Chondrocyte (in vitro differentiated cells): ENCODE data around the gene NELL1. TPM values are rescaled to one million over a fixed set of nuclear protein-coding genes. Genes with fewer than 3 reads are reported as not detected.

Source experiments
- DNase-seq: peaks from one replicate; pipeline ENCODE4 v3.0.0; 2021; ENCODE audit warnings: mixed read lengths, low spot score
- H3K27ac Mint-ChIP-seq: one replicate; pipeline ENCODE4 v1.8.0; 2021; ENCODE audit warnings: mild to moderate bottlenecking, moderate library complexity, mixed read lengths; ENCODE audit not compliant: unreplicated experiment
- H3K27me3 Mint-ChIP-seq: 2 replicates; pipeline ENCODE4 v1.8.0; 2021; ENCODE audit warnings: low read depth, mixed read lengths
- H3K36me3 Mint-ChIP-seq: 2 replicates; pipeline ENCODE4 v1.8.0; 2021; ENCODE audit warnings: low read depth, mixed read lengths
- H3K4me1 Mint-ChIP-seq: 2 replicates; pipeline ENCODE4 v1.8.0; 2021; ENCODE audit warnings: low read depth, mild to moderate bottlenecking, mixed read lengths
- H3K4me3 Mint-ChIP-seq: one replicate; pipeline ENCODE4 v1.8.0; 2021; ENCODE audit warnings: mild to moderate bottlenecking, moderate library complexity, mixed read lengths; ENCODE audit not compliant: unreplicated experiment
- H3K9me3 Mint-ChIP-seq: 2 replicates; pipeline ENCODE4 v1.8.0; 2021; ENCODE audit warnings: low read depth, mixed read lengths
- CTCF ChIP-seq: fragments of 200-600 bp; sonication (generic); IDR thresholded peaks from 2 replicates; pipeline ENCODE4 v1.5.0; 2021; ENCODE audit warnings: antibody characterized with exemption, mild to moderate bottlenecking, moderate library complexity
- total RNA-seq: library from RNA; stranded (reverse); gene quantifications from 3 replicates; pipeline ENCODE4 v1.2.1, GENCODE V29; 2021

Gene NELL1
- total RNA-seq, 1 donor from 2014 or later = not detected

- no peaks in the 10 kb centered on the region for H3K4me1 Mint-ChIP-seq
- DNase-seq = no peak
- H3K9me3 Mint-ChIP-seq = no peaks in the 10 kb centered on the region
- no peaks in the 10 kb centered on the region for H3K36me3 Mint-ChIP-seq
- H3K27ac Mint-ChIP-seq = no peak overlapping the region
- peak; percentile 93 for TF ChIP-seq CTCF
- peaks cover 23% of the 10 kb centered on the region for H3K27me3 Mint-ChIP-seq
- no peak overlapping the region for H3K4me3 Mint-ChIP-seq
Observed at GRCh38 chr11:20647976-20648565, 21.3 kb upstream of the NELL1 start.

GRCh38 chr11:20652150-20652806 lies 17.1 kb upstream of the NELL1 start:
- Mint-ChIP-seq H3K9me3 (no peaks in the 10 kb centered on the region), H3K27me3 (peaks cover 51% of the 10 kb centered on the region), H3K27ac (no peak overlapping the region), H3K36me3 (no peaks in the 10 kb centered on the region), H3K4me1 (no peaks in the 10 kb centered on the region), H3K4me3 (no peak overlapping the region)
- no peak for TF ChIP-seq CTCF
- DNase-seq = no peak

GRCh38 chr11:20654038-20654437 lies 15.3 kb upstream of the NELL1 start:
- no peak overlapping the region for H3K27ac Mint-ChIP-seq
- no peaks in the 10 kb centered on the region for H3K36me3 Mint-ChIP-seq
- no peak overlapping the region for H3K4me3 Mint-ChIP-seq
- H3K4me1 Mint-ChIP-seq = no peaks in the 10 kb centered on the region
- peaks cover 57% of the 10 kb centered on the region for H3K27me3 Mint-ChIP-seq
- no peaks in the 10 kb centered on the region for H3K9me3 Mint-ChIP-seq
- no peak for TF ChIP-seq CTCF
- DNase-seq = no peak

GRCh38 chr11:20656901-20657300 lies 12.5 kb upstream of the NELL1 start:
- Mint-ChIP-seq H3K4me1 (no peaks in the 10 kb centered on the region), H3K9me3 (no peaks in the 10 kb centered on the region), H3K36me3 (no peaks in the 10 kb centered on the region), H3K4me3 (no peak overlapping the region), H3K27ac (no peak overlapping the region), H3K27me3 (peaks cover 55% of the 10 kb centered on the region)
- no peak for TF ChIP-seq CTCF
- no peak for DNase-seq

GRCh38 chr11:20658135-20658534 lies 11.3 kb upstream of the NELL1 start:
- H3K36me3 Mint-ChIP-seq = no peaks in the 10 kb centered on the region
- H3K27ac Mint-ChIP-seq = no peak overlapping the region
- peaks cover 4% of the 10 kb centered on the region for H3K9me3 Mint-ChIP-seq
- DNase-seq = no peak
- peaks cover 45% of the 10 kb centered on the region for H3K27me3 Mint-ChIP-seq
- TF ChIP-seq CTCF = no peak
- H3K4me3 Mint-ChIP-seq = no peak overlapping the region
- H3K4me1 Mint-ChIP-seq = no peaks in the 10 kb centered on the region
